Measurements from ENCODE around the gene IMPACT. TPM values are rescaled to one million over a fixed set of nuclear protein-coding genes. Genes with fewer than 3 reads are reported as not detected.

IMPACT gene
- total and polyA plus RNA-seq, 2 experiments from 2014 or later = 15.3 to 27.6 TPM

GRCh38 chr18:24474406-24474805 lies 47.9 kb downstream of the IMPACT start:
- Histone ChIP-seq H3K36me3 (no peaks in the 10 kb centered on the region), H3K4me3 (no peak overlapping the region), H3K27me3 (no peaks in the 10 kb centered on the region), H3K27ac (no peak overlapping the region), H3K4me1 (ENCODE audit: low read depth) (no peaks in the 10 kb centered on the region), H3K9me3 (ENCODE audit: low read depth) (no peaks in the 10 kb centered on the region)
- TF ChIP-seq CTCF (IDR thresholded peaks at IDR 0.05; ENCODE audit: low read depth, low read length) = no peak
- no peak for DNase-seq (ENCODE audit: low read depth in 1 of 2, low spot score in 1 of 2)

- Histone ChIP-seq H3K27me3 (no peaks in the 10 kb centered on the region), H3K36me3 (no peaks in the 10 kb centered on the region), H3K4me3 (no peak overlapping the region), H3K4me1 (ENCODE audit: low read depth) (no peaks in the 10 kb centered on the region), H3K27ac (no peak overlapping the region), H3K9me3 (ENCODE audit: low read depth) (no peaks in the 10 kb centered on the region)
- no peak for DNase-seq (ENCODE audit: low read depth in 1 of 2, low spot score in 1 of 2)
- TF ChIP-seq CTCF (IDR thresholded peaks at IDR 0.05; ENCODE audit: low read depth, low read length) = no peak
Measured at GRCh38 chr18:24475926-24476589, 49.6 kb downstream of the IMPACT start.

GRCh38 chr18:24479371-24479770 lies 52.9 kb downstream of the IMPACT start:
- Histone ChIP-seq H3K9me3 (ENCODE audit: low read depth) (no peaks in the 10 kb centered on the region), H3K27me3 (no peaks in the 10 kb centered on the region), H3K27ac (no peak overlapping the region), H3K36me3 (no peaks in the 10 kb centered on the region), H3K4me1 (ENCODE audit: low read depth) (no peaks in the 10 kb centered on the region), H3K4me3 (no peak overlapping the region)
- no peak for DNase-seq (ENCODE audit: low read depth in 1 of 2, low spot score in 1 of 2)
- no peak for TF ChIP-seq CTCF (IDR thresholded peaks at IDR 0.05; ENCODE audit: low read depth, low read length)

- DNase-seq (ENCODE audit: low read depth in 1 of 2, low spot score in 1 of 2) = no peak
Measured at GRCh38 chr18:24482821-24483220, 56.4 kb downstream of the IMPACT start.

GRCh38 chr18:24485681-24486080 lies 59.2 kb downstream of the IMPACT start:
- Histone ChIP-seq H3K4me3 (no peak overlapping the region), H3K27me3 (no peaks in the 10 kb centered on the region), H3K9me3 (ENCODE audit: low read depth) (no peaks in the 10 kb centered on the region), H3K27ac (no peak overlapping the region), H3K4me1 (ENCODE audit: low read depth) (no peaks in the 10 kb centered on the region), H3K36me3 (no peaks in the 10 kb centered on the region)
- DNase-seq (ENCODE audit: low read depth in 1 of 2, low spot score in 1 of 2) = no peak
- no peak for TF ChIP-seq CTCF (IDR thresholded peaks at IDR 0.05; ENCODE audit: low read depth, low read length)

More at GRCh38 chr18:24482821-24483220, 56.4 kb downstream of the IMPACT start:
- Histone ChIP-seq H3K4me1 (ENCODE audit: low read depth) (no peaks in the 10 kb centered on the region), H3K4me3 (no peak overlapping the region), H3K9me3 (ENCODE audit: low read depth) (no peaks in the 10 kb centered on the region), H3K27me3 (no peaks in the 10 kb centered on the region), H3K27ac (no peak overlapping the region), H3K36me3 (no peaks in the 10 kb centered on the region)
- TF ChIP-seq CTCF (IDR thresholded peaks at IDR 0.05; ENCODE audit: low read depth, low read length) = no peak
